HepG2 (cell line): ENCODE data around the gene DRC3.

Source experiments
- ARHGAP35 ChIP-seq: sonication (generic); formaldehyde crosslinking; IDR thresholded peaks from 2 replicates; pipeline ENCODE4 v1.9.0; 2022; ENCODE audit warnings: mild to moderate bottlenecking, inconsistent platforms, moderate library complexity, missing genetic modification reagents, borderline replicate concordance
- ELF4 ChIP-seq: sonication (generic); formaldehyde crosslinking; IDR thresholded peaks from 2 replicates; pipeline ENCODE4 v1.5.0; 2020; ENCODE audit warnings: missing genetic modification reagents, mild to moderate bottlenecking, moderate library complexity, borderline replicate concordance
- FOXK1 ChIP-seq: sonication (generic); formaldehyde crosslinking; IDR thresholded peaks from 2 replicates; pipeline ENCODE4 v1.4.0; 2020; ENCODE audit warnings: low read depth, missing genetic modification reagents, borderline replicate concordance
- FOXP1 ChIP-seq, 2 experiments: fragments of 450-650 bp in 1 of 2; IDR thresholded peaks; 2 replicates each; pipeline ENCODE4 v1.6.1; 2017 to 2018; ENCODE audit warnings: antibody characterized with exemption in 1 of 2
- JUN ChIP-seq: sonication (generic); formaldehyde crosslinking; IDR thresholded peaks from 2 replicates; pipeline ENCODE4 v1.4.0; 2020; ENCODE audit warnings: mild to moderate bottlenecking, missing genetic modification reagents
- MED1 ChIP-seq: sonication (generic); formaldehyde crosslinking; IDR thresholded peaks from 2 replicates; pipeline ENCODE4 v1.4.0; 2020; ENCODE audit warnings: missing genetic modification reagents
- ZNF138 ChIP-seq: sonication (generic); formaldehyde crosslinking; IDR thresholded peaks from 2 replicates; pipeline ENCODE4 v1.5.0; 2020; ENCODE audit warnings: mild to moderate bottlenecking, low read depth, missing genetic modification reagents
- ZNF350 ChIP-seq: sonication (generic); formaldehyde crosslinking; IDR thresholded peaks from 2 replicates; pipeline ENCODE4 v1.4.0; 2020; ENCODE audit warnings: mild to moderate bottlenecking, low read depth, missing genetic modification reagents, borderline replicate concordance
- TF ChIP-seq, protein P1 (sequence below): sonication (generic); formaldehyde crosslinking; IDR thresholded peaks from 2 replicates; pipeline ENCODE4 v1.4.0; 2020; ENCODE audit warnings: missing genetic modification reagents, borderline replicate concordance
- TF ChIP-seq, protein P2 (sequence below): sonication (generic); formaldehyde crosslinking; IDR thresholded peaks from 2 replicates; pipeline ENCODE4 v1.4.0; 2020; ENCODE audit warnings: missing genetic modification reagents
- TF ChIP-seq, protein P3 (sequence below): sonication (generic); formaldehyde crosslinking; IDR thresholded peaks from 2 replicates; pipeline ENCODE4 v1.5.0; 2020; ENCODE audit warnings: mild to moderate bottlenecking, missing genetic modification reagents, moderate library complexity
- TF ChIP-seq, protein P4 (sequence below): sonication (generic); formaldehyde crosslinking; IDR thresholded peaks from 2 replicates; pipeline ENCODE4 v1.8.1; 2022; ENCODE audit warnings: mild to moderate bottlenecking, missing genetic modification reagents

DNA sequence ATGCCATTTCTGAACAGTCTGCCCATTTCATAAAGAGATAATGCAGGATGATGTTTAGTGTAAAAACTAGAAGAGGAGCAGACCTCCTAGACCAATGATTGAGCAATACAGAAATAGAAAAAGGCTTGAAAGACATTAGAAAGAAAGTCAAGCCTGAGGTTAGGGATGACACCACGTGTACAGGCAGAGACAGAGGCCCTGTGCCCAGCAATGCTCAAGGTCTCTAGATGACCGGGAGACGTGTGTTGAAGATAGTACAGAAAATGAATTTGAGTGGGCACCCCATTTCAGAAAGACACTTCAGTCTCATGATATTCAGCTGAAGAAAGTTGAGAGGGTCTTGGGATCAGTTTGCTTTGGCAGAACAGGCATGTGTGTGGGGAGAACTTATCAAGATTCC is 71.9 kb downstream of the DRC3 start:
- no peak for TF ChIP-seq FOXK1 (CRISPR knock-in tag)
- TF ChIP-seq, protein P1, sequence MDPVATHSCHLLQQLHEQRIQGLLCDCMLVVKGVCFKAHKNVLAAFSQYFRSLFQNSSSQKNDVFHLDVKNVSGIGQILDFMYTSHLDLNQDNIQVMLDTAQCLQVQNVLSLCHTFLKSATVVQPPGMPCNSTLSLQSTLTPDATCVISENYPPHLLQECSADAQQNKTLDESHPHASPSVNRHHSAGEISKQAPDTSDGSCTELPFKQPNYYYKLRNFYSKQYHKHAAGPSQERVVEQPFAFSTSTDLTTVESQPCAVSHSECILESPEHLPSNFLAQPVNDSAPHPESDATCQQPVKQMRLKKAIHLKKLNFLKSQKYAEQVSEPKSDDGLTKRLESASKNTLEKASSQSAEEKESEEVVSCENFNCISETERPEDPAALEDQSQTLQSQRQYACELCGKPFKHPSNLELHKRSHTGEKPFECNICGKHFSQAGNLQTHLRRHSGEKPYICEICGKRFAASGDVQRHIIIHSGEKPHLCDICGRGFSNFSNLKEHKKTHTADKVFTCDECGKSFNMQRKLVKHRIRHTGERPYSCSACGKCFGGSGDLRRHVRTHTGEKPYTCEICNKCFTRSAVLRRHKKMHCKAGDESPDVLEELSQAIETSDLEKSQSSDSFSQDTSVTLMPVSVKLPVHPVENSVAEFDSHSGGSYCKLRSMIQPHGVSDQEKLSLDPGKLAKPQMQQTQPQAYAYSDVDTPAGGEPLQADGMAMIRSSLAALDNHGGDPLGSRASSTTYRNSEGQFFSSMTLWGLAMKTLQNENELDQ (CRISPR knock-in tag) = no peak
- no peak for TF ChIP-seq FOXP1 (IDR thresholded peaks at IDR 0.05)
- no peak for TF ChIP-seq FOXP1 (CRISPR knock-in tag; IDR thresholded peaks at IDR 0.05)
- no peak for TF ChIP-seq MED1 (CRISPR knock-in tag)
- TF ChIP-seq, protein P2, sequence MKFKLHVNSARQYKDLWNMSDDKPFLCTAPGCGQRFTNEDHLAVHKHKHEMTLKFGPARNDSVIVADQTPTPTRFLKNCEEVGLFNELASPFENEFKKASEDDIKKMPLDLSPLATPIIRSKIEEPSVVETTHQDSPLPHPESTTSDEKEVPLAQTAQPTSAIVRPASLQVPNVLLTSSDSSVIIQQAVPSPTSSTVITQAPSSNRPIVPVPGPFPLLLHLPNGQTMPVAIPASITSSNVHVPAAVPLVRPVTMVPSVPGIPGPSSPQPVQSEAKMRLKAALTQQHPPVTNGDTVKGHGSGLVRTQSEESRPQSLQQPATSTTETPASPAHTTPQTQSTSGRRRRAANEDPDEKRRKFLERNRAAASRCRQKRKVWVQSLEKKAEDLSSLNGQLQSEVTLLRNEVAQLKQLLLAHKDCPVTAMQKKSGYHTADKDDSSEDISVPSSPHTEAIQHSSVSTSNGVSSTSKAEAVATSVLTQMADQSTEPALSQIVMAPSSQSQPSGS (CRISPR knock-in tag) = no peak
- TF ChIP-seq, protein P3, sequence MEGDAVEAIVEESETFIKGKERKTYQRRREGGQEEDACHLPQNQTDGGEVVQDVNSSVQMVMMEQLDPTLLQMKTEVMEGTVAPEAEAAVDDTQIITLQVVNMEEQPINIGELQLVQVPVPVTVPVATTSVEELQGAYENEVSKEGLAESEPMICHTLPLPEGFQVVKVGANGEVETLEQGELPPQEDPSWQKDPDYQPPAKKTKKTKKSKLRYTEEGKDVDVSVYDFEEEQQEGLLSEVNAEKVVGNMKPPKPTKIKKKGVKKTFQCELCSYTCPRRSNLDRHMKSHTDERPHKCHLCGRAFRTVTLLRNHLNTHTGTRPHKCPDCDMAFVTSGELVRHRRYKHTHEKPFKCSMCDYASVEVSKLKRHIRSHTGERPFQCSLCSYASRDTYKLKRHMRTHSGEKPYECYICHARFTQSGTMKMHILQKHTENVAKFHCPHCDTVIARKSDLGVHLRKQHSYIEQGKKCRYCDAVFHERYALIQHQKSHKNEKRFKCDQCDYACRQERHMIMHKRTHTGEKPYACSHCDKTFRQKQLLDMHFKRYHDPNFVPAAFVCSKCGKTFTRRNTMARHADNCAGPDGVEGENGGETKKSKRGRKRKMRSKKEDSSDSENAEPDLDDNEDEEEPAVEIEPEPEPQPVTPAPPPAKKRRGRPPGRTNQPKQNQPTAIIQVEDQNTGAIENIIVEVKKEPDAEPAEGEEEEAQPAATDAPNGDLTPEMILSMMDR (CRISPR knock-in tag) = no peak
- TF ChIP-seq, protein P4, sequence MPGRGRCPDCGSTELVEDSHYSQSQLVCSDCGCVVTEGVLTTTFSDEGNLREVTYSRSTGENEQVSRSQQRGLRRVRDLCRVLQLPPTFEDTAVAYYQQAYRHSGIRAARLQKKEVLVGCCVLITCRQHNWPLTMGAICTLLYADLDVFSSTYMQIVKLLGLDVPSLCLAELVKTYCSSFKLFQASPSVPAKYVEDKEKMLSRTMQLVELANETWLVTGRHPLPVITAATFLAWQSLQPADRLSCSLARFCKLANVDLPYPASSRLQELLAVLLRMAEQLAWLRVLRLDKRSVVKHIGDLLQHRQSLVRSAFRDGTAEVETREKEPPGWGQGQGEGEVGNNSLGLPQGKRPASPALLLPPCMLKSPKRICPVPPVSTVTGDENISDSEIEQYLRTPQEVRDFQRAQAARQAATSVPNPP (CRISPR knock-in tag) = no peak
- no peak for TF ChIP-seq ZNF350 (CRISPR knock-in tag)
- no peak for TF ChIP-seq ARHGAP35 (CRISPR knock-in tag)
- TF ChIP-seq ZNF138 (CRISPR knock-in tag) = no peak
- no peak for TF ChIP-seq JUN (CRISPR knock-in tag)
- no peak for TF ChIP-seq ELF4 (CRISPR knock-in tag)
